Regular cardiac myocyte (primary cell): ENCODE data around the gene GIPC1. TPM values are rescaled to one million over a fixed set of nuclear protein-coding genes. Genes with fewer than 3 reads are reported as not detected.

ENCODE experiments used
- total RNA-seq: library from RNA; depleted of rRNA; stranded (reverse); fragments of >200 nt; gene quantifications from 2 replicates; pipeline ENCODE4 v1.2.3, GENCODE V29; 2014

Gene GIPC1
- 95.0 and 118 TPM in 2 replicates for total RNA-seq

DNA sequence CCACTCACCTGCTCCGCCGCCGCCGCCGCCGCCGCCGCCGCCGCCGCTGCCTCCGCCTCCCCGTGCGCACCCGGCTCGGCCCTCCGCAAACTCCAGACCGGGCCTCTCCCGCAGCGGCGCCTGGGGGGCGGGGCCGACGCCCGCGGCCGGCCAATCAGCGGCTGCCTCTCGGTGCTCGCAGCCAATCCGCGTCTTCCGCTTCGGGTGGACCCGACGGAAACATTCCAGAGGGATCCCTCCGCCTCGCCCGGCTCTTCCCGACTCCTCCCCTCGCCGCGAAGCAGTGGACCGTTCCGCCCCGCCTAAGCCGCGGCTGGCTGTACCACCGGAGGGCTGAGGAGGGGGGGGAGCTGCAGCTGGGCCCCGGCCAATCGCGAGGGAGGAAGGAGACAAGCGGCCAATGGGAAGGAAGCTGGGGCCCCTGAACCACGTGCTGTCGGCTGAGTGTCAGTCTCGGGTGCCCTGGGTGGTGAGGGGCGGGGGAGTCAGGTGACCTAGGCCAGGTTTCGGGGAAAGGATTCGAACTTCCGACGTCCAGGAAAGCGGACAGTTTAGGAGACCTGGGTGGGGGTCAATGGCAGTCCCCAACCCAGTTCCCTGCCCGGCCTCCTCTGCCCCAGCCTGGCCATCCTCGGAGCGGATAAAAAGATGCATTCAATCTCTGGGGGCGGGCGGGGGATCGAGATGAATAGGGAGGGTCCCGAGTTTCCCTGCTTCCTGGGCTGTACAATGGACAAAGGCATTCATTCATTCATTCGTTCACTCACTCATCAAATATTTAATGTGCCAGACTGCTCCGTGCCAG is at the start of gene GIPC1:
GIPC1 (minus strand) TSS at position 99 of the 805 bp plus-strand sequence. CDS start 13,151 bp downstream, outside the sequence.

DNA sequence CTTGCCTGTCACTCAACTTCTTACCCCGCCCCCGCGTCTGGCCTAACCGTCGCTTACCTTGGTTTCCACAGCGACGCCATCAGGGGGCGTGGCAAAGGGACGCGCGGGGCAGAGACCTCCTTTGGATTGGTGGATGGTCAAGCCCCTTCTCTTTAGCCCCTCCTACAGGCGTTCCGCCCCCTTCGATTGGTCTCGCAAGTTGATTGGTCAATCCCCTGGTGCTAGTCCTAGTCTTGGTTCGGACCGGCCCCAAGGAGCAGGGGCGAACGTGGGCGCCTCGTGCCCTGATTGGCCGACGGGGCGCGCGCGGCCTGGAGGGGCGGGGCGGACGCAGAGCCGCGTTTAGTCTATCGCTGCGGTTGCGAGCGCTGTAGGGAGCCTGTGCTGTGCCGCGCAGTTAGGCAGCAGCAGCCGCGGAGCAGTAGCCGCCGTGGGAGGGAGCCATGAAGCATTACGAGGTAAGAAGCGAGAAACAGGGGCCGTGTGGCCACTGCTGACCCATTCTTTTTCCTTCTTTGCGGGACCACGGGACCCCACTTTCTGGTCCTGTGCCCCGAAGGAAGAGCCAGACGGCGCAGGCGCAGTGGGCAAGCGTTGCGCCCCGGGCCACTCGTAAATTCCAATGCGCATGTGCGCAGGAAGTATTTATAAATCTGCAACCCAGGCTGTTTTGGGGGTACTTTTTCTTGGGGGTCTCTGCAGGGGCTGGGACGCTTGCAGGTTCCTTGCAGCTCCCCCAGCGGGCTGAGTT is 33.5 kb upstream of the GIPC1 start, which contains the start of gene TECR:
TECR (plus strand) TSS at position 341 of the 751 bp plus-strand sequence; CDS start at position 444, 103 bp downstream.

GRCh38 chr19:14517840-14518505 is 22.0 kb upstream of the GIPC1 start, which contains the start of gene DNAJB1:
DNAJB1 (minus strand) TSS chr19:14518397; CDS start chr19:14518349, 48 bp downstream.

DNA sequence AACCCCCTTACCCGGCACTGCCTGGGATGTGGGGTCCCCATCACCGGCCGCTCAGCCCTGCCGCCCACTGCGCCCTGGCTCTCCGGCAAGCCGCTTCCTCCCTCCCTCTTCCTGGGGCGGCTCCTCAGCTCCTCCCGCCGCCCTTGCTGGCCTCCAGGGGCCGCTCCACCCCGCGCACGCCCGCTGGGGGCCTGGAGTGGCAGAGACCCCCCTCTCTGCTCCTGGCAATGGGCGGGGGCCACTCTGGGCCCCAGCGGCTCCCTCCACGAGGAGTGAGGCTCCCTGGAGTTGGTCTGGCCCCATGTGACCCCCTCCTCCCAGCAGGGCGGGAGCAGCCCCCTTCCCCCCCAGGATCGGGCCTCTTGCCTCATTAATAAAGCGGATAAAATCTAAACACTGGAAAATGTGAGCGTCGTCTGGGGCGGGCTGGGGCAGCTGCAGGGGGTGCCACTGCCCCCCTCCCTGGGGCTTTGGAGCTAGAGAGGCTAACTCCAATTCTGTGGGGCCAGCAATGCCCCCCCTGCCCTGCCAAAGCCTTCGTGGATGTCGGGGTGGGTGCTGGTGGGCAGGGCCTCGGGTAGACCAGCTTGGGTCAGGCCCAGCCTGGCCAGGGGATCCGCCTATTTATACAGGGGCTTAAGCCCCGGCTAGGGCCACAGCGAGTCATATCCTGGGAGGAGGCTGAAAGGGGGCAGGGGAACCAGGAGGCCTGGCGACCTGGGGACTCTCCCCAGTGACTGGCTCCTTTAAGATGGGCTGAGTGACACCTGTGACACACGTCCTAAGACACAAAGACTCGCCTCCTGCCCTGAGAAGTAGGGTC is 20.5 kb downstream of the GIPC1 start, which contains the start of gene PTGER1:
PTGER1 (minus strand) TSS at position 104 of the 823 bp plus-strand sequence. CDS start 1,034 bp downstream, outside the sequence.

GRCh38 chr19:14432791-14433553 is 63.0 kb downstream of the GIPC1 start, which contains the start of gene PKN1:
PKN1 (plus strand) TSS chr19:14433306; CDS start chr19:14433522, 216 bp downstream.

Other genes with a start within 250 kb of the GIPC1 start
- 17.2 and 85.1 TPM in 2 replicates for gene ADGRE5, start 114.7 kb downstream of the GIPC1 start, total RNA-seq
- gene DDX39A, start 76.8 kb downstream of the GIPC1 start, total RNA-seq, result 28.8 and 116 TPM in 2 replicates
- 106 and 108 TPM in 2 replicates for gene PKN1, start 62.8 kb downstream of the GIPC1 start, total RNA-seq
- 1.7 and 3.5 TPM in 2 replicates for gene PTGER1, start 20.8 kb downstream of the GIPC1 start, total RNA-seq
- gene DNAJB1, start 22.3 kb upstream of the GIPC1 start, total RNA-seq, result 50.2 and 73.2 TPM in 2 replicates
- 9.3 and 26.8 TPM in 2 replicates for gene TECR, start 33.5 kb upstream of the GIPC1 start, total RNA-seq
- gene NDUFB7, start 75.9 kb upstream of the GIPC1 start, total RNA-seq, result 299 and 304 TPM in 2 replicates
- under 0.01 TPM in 2 replicates for gene CLEC17A, start 87.0 kb upstream of the GIPC1 start, total RNA-seq
- gene ADGRE3, start 178.7 kb upstream of the GIPC1 start, total RNA-seq, result not detected in 2 replicates
- gene ZNF333, start 193.9 kb upstream of the GIPC1 start, total RNA-seq, result 18.4 and 21.4 TPM in 2 replicates